Heart left ventricle (tissue), 16 donors: Measurements from ENCODE around the gene TMEM178B. TPM values are rescaled to one million over a fixed set of nuclear protein-coding genes. Genes with fewer than 3 reads are reported as not detected.

ENCODE experiments used
- ATAC-seq, 4 donors: fragments of 200-7000 bp; cut with Tn5 transposase; one replicate each; pipeline ENCODE4 v1.9.1; 2020 to 2022; ENCODE audit warnings: moderate library complexity in 4 of 4, mild to moderate bottlenecking in 3 of 4, moderate number of reproducible peaks in 1 of 4
- DNase-seq, 5 donors: peaks; one replicate each; pipeline ENCODE4 v3.0.0-alpha.2; 2020
- H3K27ac ChIP-seq, 12 donors: fragments of 200-600 bp; sonication (generic) in 4 of 12; one replicate each; pipeline versions ENCODE4 v1.5.0 to v1.8.0; 2016 to 2022; ENCODE audit warnings: mild to moderate bottlenecking in 2 of 12
- H3K27me3 ChIP-seq, 9 donors: fragments of 200-600 bp; sonication (generic) in 2 of 9; one replicate each; pipeline versions ENCODE4 v1.5.1 to v1.8.0; 2016 to 2022; ENCODE audit warnings: mild to moderate bottlenecking in 3 of 9
- H3K36me3 ChIP-seq, 9 donors: fragments of 200-600 bp; sonication (generic) in 2 of 9; one replicate each; pipeline versions ENCODE4 v1.5.0 to v1.8.0; 2018 to 2022; ENCODE audit warnings: mild to moderate bottlenecking in 2 of 9
- H3K4me1 ChIP-seq, 12 donors: fragments of 200-600 bp; sonication (generic) in 4 of 12; one replicate each; pipeline versions ENCODE4 v1.5.0 to v1.8.0; 2016 to 2022; ENCODE audit warnings: mild to moderate bottlenecking in 3 of 12
- H3K4me3 ChIP-seq, 12 donors: fragments of 200-600 bp; sonication (generic) in 4 of 12; one replicate each; pipeline versions ENCODE4 v1.5.0 to v1.8.0; 2017 to 2022; ENCODE audit warnings: mild to moderate bottlenecking in 9 of 12, moderate library complexity in 4 of 12
- H3K9me3 ChIP-seq, 12 donors: fragments of 200-600 bp; sonication (generic) in 4 of 12; one replicate each; pipeline versions ENCODE4 v1.5.0 to v1.8.0; 2016 to 2022; ENCODE audit warnings: mild to moderate bottlenecking in 1 of 12
- CTCF ChIP-seq, 12 donors: fragments of 200-600 bp; sonication (generic) in 4 of 12; IDR thresholded peaks; one replicate each; pipeline versions ENCODE4 v1.5.0 to v1.8.0; 2018 to 2022; ENCODE audit warnings: antibody characterized with exemption in 12 of 12, mild to moderate bottlenecking in 5 of 12
- POLR2A ChIP-seq, 2 donors: fragments of 450-650 bp; IDR thresholded peaks; one replicate each; pipeline ENCODE4 v1.6.1; 2017; ENCODE audit warnings: antibody characterized with exemption in 2 of 2, mild to moderate bottlenecking in 2 of 2, moderate library complexity in 2 of 2
- whole genome bisulfite sequencing, 4 donors: extraction: QIAGEN DNeasy Blood & Tissue Kit in 2 of 4; methylation state at CpG; one replicate each; pipeline versions ENCODE4 v1.1.5 to v1.1.7; 2013 to 2018; 5-methylcytosine and 5-hydroxymethylcytosine counted together
- intact Hi-C, 10 donors: fragments of 100-400 bp; cut with DNase I; formaldehyde crosslinking; loops; one replicate each; pipeline versions ENCODE4 v1.11.1 to v1.14.2; 2022
- polyA plus RNA-seq, 2 donors: library from polyadenylated mRNA; stranded (reverse); fragments of 200-250 nt; gene quantifications; one replicate each; pipeline ENCODE4 v1.2.3, GENCODE V29; 2013
- total RNA-seq, 9 donors: library from RNA; depleted of rRNA in 2 of 9; stranded (reverse); fragments of >200 nt in 2 of 9; fragmentation: NEBNext Ultra II Directional in 3 of 9; extraction: Animal tissue kit (Norgen Biotek cat#: 25700) in 3 of 9; gene quantifications; one replicate each; pipeline versions ENCODE4 v1.1.0 to v1.2.4, GENCODE V29; 2016 to 2023
- donor health status: ischemic (EF 13 %, LVEDD 7.1; RV severe dilation, severe dysfunction).
- donor health status: healthy with polysubstance abuse.
- donor health status: DM: no; HTN: yes; CAD: no.
- donor health status: DM: no; HTN: no; CAD: no.
- donor health status: ischemic (EF 25% LVEDD 6.9; RV normal size, moderate dysfunction).
- donor health status: ischemic (EF 25% LVEDD 5.7; RV mildly dilated, moderate dysfunction).
- donor health status: healthy.
- donor health status: DM: yes; HTN: yes; CAD: no.
- donor health status: ischemic (EF 35%, LVEDD 5.7; RV mildly dilated, moderate dysfunction).
- donor health status: nonischemic (EF 11% LVEDD 7.7; RV severe dilation, severe dysfunction).
- donor health status: DM: yes; HTN: yes; CAD: no.
- donor health status: PGD.
- donor health status: ischemic (EF 29% LVEDD 5.4; RV normal size, mild dysfunction).
- donor health status: nonischemic (EF 23%, LVEDD 6.1; RV moderate dilation, normal function).

Gene TMEM178B
- total and polyA plus RNA-seq, 11 donors: 1.2 to 58.5 (median 19.0) TPM

GRCh38 chr7:141409801-141410329, 336.0 kb downstream of the TMEM178B start:
- DNase-seq (no peak), ATAC-seq (peak in 3 of 4 donors; percentile 44 to 53 (median 51))
- WGBS, 4 donors: 22 to 28% (median 25%) methylated on average over 10 of the region's 10 CpGs
- H3K36me3 ChIP-seq: no peaks in the 10 kb centered on the region
- no peaks in the 10 kb centered on the region for H3K27me3 ChIP-seq
- peaks cover 0 to 29% (median 0%) of the 10 kb centered on the region in 12 donors for H3K4me1 ChIP-seq
- intact Hi-C loops: no loop called here
- H3K4me3 ChIP-seq: no peak overlapping the region
- no peaks in the 10 kb centered on the region for H3K9me3 ChIP-seq
- TF ChIP-seq CTCF (IDR thresholded peaks at IDR 0.05) (no peak), POLR2A (IDR thresholded peaks at IDR 0.05) (no peak)
- no peak overlapping the region for H3K27ac ChIP-seq

GRCh38 chr7:141410353-141411000, 336.6 kb downstream of the TMEM178B start:
- intact Hi-C loops: no loop called here
- H3K27ac ChIP-seq: no peak overlapping the region
- no peak overlapping the region for H3K4me3 ChIP-seq
- DNase-seq (no peak), ATAC-seq (no peak)
- no peaks in the 10 kb centered on the region for H3K27me3 ChIP-seq
- 82 to 87% (median 84%) methylated on average over 7 of the region's 7 CpGs for WGBS, 4 donors
- TF ChIP-seq POLR2A (IDR thresholded peaks at IDR 0.05): no peak
- TF ChIP-seq CTCF (IDR thresholded peaks at IDR 0.05): no peak
- no peaks in the 10 kb centered on the region for H3K9me3 ChIP-seq
- H3K36me3 ChIP-seq: no peaks in the 10 kb centered on the region
- peaks cover 0 to 29% (median 0%) of the 10 kb centered on the region in 12 donors for H3K4me1 ChIP-seq

GRCh38 chr7:141411133-141411532, 337.3 kb downstream of the TMEM178B start:
- Histone ChIP-seq H3K9me3 (no peaks in the 10 kb centered on the region), H3K4me1 (peaks cover 0 to 29% (median 1%) of the 10 kb centered on the region in 12 donors), H3K4me3 (no peak overlapping the region), H3K27me3 (no peaks in the 10 kb centered on the region), H3K27ac (no peak overlapping the region), H3K36me3 (no peaks in the 10 kb centered on the region)
- WGBS, 4 donors: 85 to 91% (median 90%) methylated on average over 4 of the region's 4 CpGs
- no peak for ATAC-seq
- intact Hi-C loops: no loop called here
- DNase-seq: no peak
- no peak for TF ChIP-seq POLR2A (IDR thresholded peaks at IDR 0.05)
- TF ChIP-seq CTCF (IDR thresholded peaks at IDR 0.05): no peak

- ATAC-seq (peak in 1 of 4 donors; percentile 57), DNase-seq (no peak)
- WGBS, 4 donors: 56 to 93% (median 75%) methylated on average over 3 of the region's 3 CpGs
- no peak for TF ChIP-seq CTCF (IDR thresholded peaks at IDR 0.05)
- intact Hi-C loops: no loop called here
- Histone ChIP-seq H3K36me3 (no peaks in the 10 kb centered on the region), H3K4me1 (peaks cover 0 to 44% (median 0%) of the 10 kb centered on the region in 12 donors), H3K4me3 (no peak overlapping the region), H3K27me3 (no peaks in the 10 kb centered on the region), H3K9me3 (no peaks in the 10 kb centered on the region), H3K27ac (peak overlapping the region in 1 of 12 donors; percentile 11)
These were observed 342.1 kb downstream of the TMEM178B start for GRCh38 chr7:141415999-141416398.
